Transverse colon (tissue), 4 donors: ENCODE data around the gene CTNND2. TPM values are rescaled to one million over a fixed set of nuclear protein-coding genes. Genes with fewer than 3 reads are reported as not detected.

Experiments used
- DNase-seq: peaks from one replicate; pipeline ENCODE4 v3.0.0-alpha.2; 2019
- H3K27ac ChIP-seq, 4 donors: fragments of 200-600 bp; sonication (generic); 2 replicates each; pipeline ENCODE4 v1.5.1; 2016 to 2018; ENCODE audit warnings: inconsistent platforms in 4 of 4
- H3K27me3 ChIP-seq: fragments of 200-600 bp; sonication (generic); 2 replicates; pipeline ENCODE4 v1.5.1; 2017; ENCODE audit warnings: inconsistent platforms
- H3K36me3 ChIP-seq, 4 donors: fragments of 200-600 bp; sonication (generic); 2 replicates each; pipeline ENCODE4 v1.5.1; 2017 to 2019; ENCODE audit warnings: inconsistent platforms in 4 of 4
- H3K4me1 ChIP-seq, 4 donors: fragments of 200-600 bp; sonication (generic); 2 replicates each; pipeline ENCODE4 v1.5.1; 2017 to 2020; ENCODE audit warnings: inconsistent platforms in 4 of 4
- H3K4me3 ChIP-seq, 4 donors: fragments of 200-600 bp; sonication (generic); 1 replicate in 1 of 4; 2 replicates in 3 of 4; pipeline versions ENCODE4 v1.5.1 to v1.6.1; 2017 to 2019; ENCODE audit warnings: inconsistent platforms in 4 of 4
- H3K9me3 ChIP-seq, 2 donors: fragments of 200-600 bp; sonication (generic); 2 replicates each; pipeline ENCODE4 v1.5.1; 2017 to 2019; ENCODE audit warnings: inconsistent platforms in 2 of 2
- CTCF ChIP-seq, 5 experiments: fragments of 200-600 bp in 3 of 5; fragments of 450-650 bp in 2 of 5; sonication (generic) in 3 of 5; IDR thresholded peaks; 1 replicate in 2 of 5; 2 replicates in 3 of 5; pipeline ENCODE4 v1.5.1; 2016 to 2017; ENCODE audit warnings: antibody characterized with exemption in 5 of 5, inconsistent platforms in 3 of 5, mild to moderate bottlenecking in 2 of 5, moderate library complexity in 1 of 5
- EP300 ChIP-seq: sonication (generic); formaldehyde crosslinking; IDR thresholded peaks from one replicate; pipeline ENCODE4 v1.6.1; 2017; ENCODE audit warnings: antibody characterized with exemption, low read depth
- POLR2A ChIP-seq: fragments of 450-650 bp; IDR thresholded peaks from one replicate; pipeline ENCODE4 v1.6.1; 2016; ENCODE audit warnings: antibody characterized with exemption, mild to moderate bottlenecking, moderate library complexity
- POLR2AphosphoS5 ChIP-seq, 3 donors: sonication (generic); formaldehyde crosslinking; IDR thresholded peaks; one replicate each; pipeline ENCODE4 v1.6.1; 2016; ENCODE audit warnings: antibody characterized with exemption in 3 of 3
- WGBS, 2 donors: methylation state at CpG; one replicate each; pipeline ENCODE4 v1.1.5; 2018; ENCODE audit warnings: low coverage in 1 of 2; 5-methylcytosine and 5-hydroxymethylcytosine counted together
- in situ Hi-C, 4 donors: fragments of 200-750 bp; cut with MboI; loops; one replicate each; pipeline versions ENCODE4 v1.15.0 to v1.15.1; 2017; ENCODE audit warnings: low sequenced_read_pairs in 3 of 4, low pct_ligation_motif_present in 1 of 4, low pct_unique_long_range_greater_than_20kb in 1 of 4
- intact Hi-C: fragments of 100-400 bp; cut with DNase I; formaldehyde crosslinking; loops from one replicate; pipeline ENCODE4 v1.15.1; 2023; ENCODE audit warnings: low total_unique reads
- total RNA-seq, 4 donors: library from RNA; depleted of rRNA; stranded (reverse); fragments of >200 nt; gene quantifications; one replicate each; pipeline ENCODE4 v1.1.0, GENCODE V29; 2016

The CTNND2 gene
- total RNA-seq, 4 donors from 2014 or later, result 1.9 to 2.1 TPM; not detected in 2

- in situ Hi-C loops (no loop called here), intact Hi-C loops (no loop called here)
- H3K4me3 ChIP-seq, result no peak overlapping the region
- H3K27ac ChIP-seq, result no peak overlapping the region
- DNase-seq, result no peak
- H3K27me3 ChIP-seq, result no peaks in the 10 kb centered on the region
- 40 to 67% methylated on average over 1 to 2 of the region's 2 CpGs for WGBS, 2 donors
- no peaks in the 10 kb centered on the region for H3K9me3 ChIP-seq
- H3K36me3 ChIP-seq, result no peaks in the 10 kb centered on the region
- TF ChIP-seq CTCF (IDR thresholded peaks at IDR 0.05), result no peak
- no peak for TF ChIP-seq POLR2A
- TF ChIP-seq EP300, result no peak
- TF ChIP-seq POLR2AphosphoS5 (IDR thresholded peaks at IDR 0.05), result no peak
- H3K4me1 ChIP-seq, result no peaks in the 10 kb centered on the region
Observed at GRCh38 chr5:11790201-11790600, 114.0 kb downstream of the CTNND2 start.

GRCh38 chr5:11785771-11786352 lies 118.4 kb downstream of the CTNND2 start:
- 84% methylated on average over 6 of the region's 6 CpGs; no CpG with 5 or more reads in 1 of the 2 donors for WGBS, 2 donors

GRCh38 chr5:11780641-11781345 lies 123.5 kb downstream of the CTNND2 start:
- intact Hi-C loops (no loop called here), in situ Hi-C loops (no loop called here)
- no peak for DNase-seq
- no peak for TF ChIP-seq POLR2AphosphoS5 (IDR thresholded peaks at IDR 0.05)
- TF ChIP-seq POLR2A, result no peak
- TF ChIP-seq CTCF (IDR thresholded peaks at IDR 0.05), result no peak
- TF ChIP-seq EP300, result no peak
- no peak overlapping the region for H3K4me3 ChIP-seq
- no peak overlapping the region for H3K27ac ChIP-seq
- H3K9me3 ChIP-seq, result no peaks in the 10 kb centered on the region
- no peaks in the 10 kb centered on the region for H3K4me1 ChIP-seq
- 78 to 83% methylated on average over 2 to 4 of the region's 4 CpGs for WGBS, 2 donors
- no peaks in the 10 kb centered on the region for H3K36me3 ChIP-seq
- no peaks in the 10 kb centered on the region for H3K27me3 ChIP-seq

More at GRCh38 chr5:11785771-11786352, 118.4 kb downstream of the CTNND2 start:
- no peaks in the 10 kb centered on the region for H3K4me1 ChIP-seq
- in situ Hi-C loops, result no loop called here
- H3K4me3 ChIP-seq, result no peak overlapping the region
- no peak overlapping the region for H3K27ac ChIP-seq
- intact Hi-C loops, result no loop called here
- DNase-seq, result no peak
- H3K36me3 ChIP-seq, result no peaks in the 10 kb centered on the region
- no peaks in the 10 kb centered on the region for H3K27me3 ChIP-seq
- TF ChIP-seq CTCF (IDR thresholded peaks at IDR 0.05) (no peak), POLR2AphosphoS5 (IDR thresholded peaks at IDR 0.05) (no peak), POLR2A (no peak), EP300 (no peak)
- H3K9me3 ChIP-seq, result no peaks in the 10 kb centered on the region

- TF ChIP-seq POLR2AphosphoS5 (IDR thresholded peaks at IDR 0.05), result no peak
- TF ChIP-seq POLR2A, result no peak
- no peak for TF ChIP-seq CTCF (IDR thresholded peaks at IDR 0.05)
- TF ChIP-seq EP300, result no peak
- in situ Hi-C loops, result no loop called here
Observed at GRCh38 chr5:11777096-11777495, 127.2 kb downstream of the CTNND2 start.

More at GRCh38 chr5:11777096-11777495, 127.2 kb downstream of the CTNND2 start:
- Histone ChIP-seq H3K4me1 (no peaks in the 10 kb centered on the region), H3K27ac (no peak overlapping the region), H3K27me3 (no peaks in the 10 kb centered on the region), H3K36me3 (no peaks in the 10 kb centered on the region), H3K9me3 (no peaks in the 10 kb centered on the region), H3K4me3 (no peak overlapping the region)
- DNase-seq, result no peak
- 17 to 41% methylated on average over 2 of the region's 2 CpGs for WGBS, 2 donors
- intact Hi-C loops, result no loop called here
